Gastroesophageal sphincter (tissue), 4 donors: ENCODE measurements around the gene USP24. TPM values are rescaled to one million over a fixed set of nuclear protein-coding genes. Genes with fewer than 3 reads are reported as not detected.
"Not testable (repeated sequence)": the region's sequence is repeated elsewhere in the genome, so short reads cannot be mapped to it uniquely, and the experiment has no call there.

Experiments
- ATAC-seq: fragments of 150-250 bp; one replicate; pipeline ENCODE4 v1.9.1; 2016; ENCODE audit warnings: mild to moderate bottlenecking, moderate library complexity
- H3K27ac ChIP-seq, 4 donors: fragments of 200-600 bp; sonication (generic) in 3 of 4; 1 replicate in 3 of 4; 2 replicates in 1 of 4; pipeline ENCODE4 v1.5.1; 2016 to 2019
- H3K27me3 ChIP-seq: fragments of 200-600 bp; sonication (generic); one replicate; pipeline ENCODE4 v1.5.1; 2019
- H3K36me3 ChIP-seq, 2 donors: fragments of 200-600 bp; sonication (generic); one replicate each; pipeline ENCODE4 v1.5.1; 2019; ENCODE audit warnings: control low read depth in 1 of 2
- H3K4me1 ChIP-seq, 3 donors: fragments of 200-600 bp; sonication (generic); 1 replicate in 2 of 3; 2 replicates in 1 of 3; pipeline ENCODE4 v1.5.1; 2016 to 2019; ENCODE audit warnings: control low read depth in 2 of 3
- H3K4me3 ChIP-seq, 2 donors: fragments of 200-600 bp; sonication (generic); one replicate each; pipeline ENCODE4 v1.5.1; 2019; ENCODE audit warnings: mild to moderate bottlenecking in 1 of 2, moderate library complexity in 1 of 2
- H3K9me3 ChIP-seq, 3 donors: fragments of 200-600 bp; sonication (generic); one replicate each; pipeline ENCODE4 v1.5.1; 2017 to 2019; ENCODE audit warnings: control low read depth in 2 of 3
- CTCF ChIP-seq, 4 experiments: fragments of 200-600 bp in 2 of 4; fragments of 450-650 bp in 2 of 4; sonication (generic) in 1 of 4; IDR thresholded peaks; one replicate each; pipeline ENCODE4 v1.5.1; 2017 to 2019; ENCODE audit warnings: antibody characterized with exemption in 4 of 4, mild to moderate bottlenecking in 2 of 4, moderate library complexity in 2 of 4
- EP300 ChIP-seq: sonication (generic); formaldehyde crosslinking; IDR thresholded peaks from one replicate; pipeline ENCODE4 v1.6.1; 2017; ENCODE audit warnings: antibody characterized with exemption, mild to moderate bottlenecking
- POLR2A ChIP-seq, 2 donors: fragments of 450-650 bp; IDR thresholded peaks; one replicate each; pipeline ENCODE4 v1.6.1; 2017; ENCODE audit warnings: antibody characterized with exemption in 2 of 2, mild to moderate bottlenecking in 2 of 2, moderate library complexity in 1 of 2
- POLR2AphosphoS5 ChIP-seq: sonication (generic); formaldehyde crosslinking; IDR thresholded peaks from one replicate; pipeline ENCODE4 v1.6.1; 2017; ENCODE audit warnings: antibody characterized with exemption
- WGBS, 2 donors: methylation state at CpG; one replicate each; pipeline ENCODE4 v1.1.5; 2018; ENCODE audit warnings: low coverage in 1 of 2; 5-methylcytosine and 5-hydroxymethylcytosine counted together
- total RNA-seq, 4 donors: library from RNA; depleted of rRNA; stranded (reverse); fragments of >200 nt; gene quantifications; one replicate each; pipeline ENCODE4 v1.1.0, GENCODE V29; 2016

Gene USP24
- total RNA-seq, 4 donors from 2014 or later = 36.8 to 54.8 (median 45.5) TPM

DNA sequence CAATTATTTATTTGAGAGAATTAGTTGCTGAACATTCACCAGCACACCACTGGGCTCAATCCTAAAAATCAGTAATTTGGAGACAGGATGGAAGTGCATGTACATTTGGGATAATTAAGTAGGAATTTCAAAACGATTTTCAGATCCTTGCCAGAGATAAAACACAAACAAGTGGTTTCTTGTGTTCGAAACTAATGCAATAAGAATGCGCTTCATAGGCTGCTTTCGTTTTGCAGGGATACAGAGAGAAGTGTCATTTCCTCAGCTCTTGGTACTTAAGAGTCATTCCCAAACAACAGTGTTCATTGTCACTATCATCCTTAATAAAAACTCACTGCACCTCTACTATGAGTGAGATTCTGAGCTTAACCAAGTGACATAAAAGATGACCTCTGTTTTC, 20.6 kb upstream of the USP24 start:
- Histone ChIP-seq H3K27me3 (no peaks in the 10 kb centered on the region), H3K4me1 (peaks cover 0 to 10% (median 0%) of the 10 kb centered on the region in 3 donors), H3K4me3 (no peak overlapping the region), H3K9me3 (no peaks in the 10 kb centered on the region), H3K36me3 (no peaks in the 10 kb centered on the region), H3K27ac (no peak overlapping the region)
- ATAC-seq = no peak
- WGBS, 2 donors = 58 to 63% methylated on average over 4 of the region's 4 CpGs
- TF ChIP-seq POLR2A (IDR thresholded peaks at IDR 0.05) = no peak
- TF ChIP-seq EP300 = no peak
- no peak for TF ChIP-seq POLR2AphosphoS5
- TF ChIP-seq CTCF (IDR thresholded peaks at IDR 0.05) = no peak

GRCh38 chr1:55234016-55234415, 18.9 kb upstream of the USP24 start:
- Histone ChIP-seq H3K27ac (no peak overlapping the region), H3K36me3 (no peaks in the 10 kb centered on the region), H3K4me1 (peaks cover 0 to 24% (median 0%) of the 10 kb centered on the region in 3 donors), H3K27me3 (no peaks in the 10 kb centered on the region), H3K9me3 (no peaks in the 10 kb centered on the region), H3K4me3 (no peak overlapping the region)
- ATAC-seq = no peak
- peak; percentile 15 for TF ChIP-seq POLR2AphosphoS5
- TF ChIP-seq POLR2A (IDR thresholded peaks at IDR 0.05) = no peak
- 87 to 96% methylated on average over 3 of the region's 3 CpGs for WGBS, 2 donors

GRCh38 chr1:55233145-55233777, 18.1 kb upstream of the USP24 start:
- Histone ChIP-seq H3K4me3 (no peak overlapping the region), H3K36me3 (no peaks in the 10 kb centered on the region), H3K9me3 (peaks cover 0 to under 1% (median 0%) of the 10 kb centered on the region in 3 donors), H3K4me1 (peaks cover 0 to 24% (median 0%) of the 10 kb centered on the region in 3 donors), H3K27me3 (no peaks in the 10 kb centered on the region), H3K27ac (no peak overlapping the region)
- ATAC-seq = no peak
- WGBS, 2 donors = 65 to 73% methylated on average over 4 to 5 of the region's 5 CpGs
- TF ChIP-seq POLR2AphosphoS5 (no peak), EP300 (no peak), POLR2A (IDR thresholded peaks at IDR 0.05) (no peak), CTCF (IDR thresholded peaks at IDR 0.05) (no peak)

DNA sequence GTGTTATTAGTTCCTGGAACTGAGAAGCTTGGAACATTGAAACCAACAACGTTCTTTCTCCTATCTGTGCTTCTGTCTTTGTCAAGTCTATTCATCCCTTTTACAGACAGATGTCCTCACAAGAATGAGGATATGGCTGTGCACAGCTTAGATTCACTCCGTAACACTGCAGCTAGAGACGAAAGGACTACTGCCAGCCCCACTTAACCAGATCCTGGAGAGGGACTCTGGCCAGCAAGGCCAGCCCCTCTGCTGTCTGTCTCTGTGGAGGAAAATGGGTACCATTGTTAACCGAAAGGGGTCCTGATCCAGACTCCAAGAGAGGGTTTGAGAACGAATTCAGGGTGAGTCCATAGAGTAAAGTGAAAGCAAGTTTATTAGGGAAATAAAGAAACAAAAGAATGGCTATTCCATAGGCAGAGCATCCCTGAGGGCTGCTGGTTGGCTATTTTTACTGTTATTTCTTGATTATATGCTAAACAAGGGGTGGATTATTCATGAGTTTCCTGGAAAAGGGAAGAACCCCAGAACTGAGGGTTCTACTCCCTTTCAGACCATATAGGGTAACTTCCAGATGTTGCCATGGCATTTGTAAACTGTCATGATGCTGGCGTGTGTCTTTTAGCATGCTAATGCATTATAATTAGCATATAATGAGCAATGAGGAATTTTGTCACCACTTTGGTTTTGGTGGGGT, 17.4 kb upstream of the USP24 start:
- Histone ChIP-seq H3K9me3 (peaks cover 0 to 7% (median 0%) of the 10 kb centered on the region in 3 donors), H3K4me3 (no peak overlapping the region), H3K27ac (no peak overlapping the region), H3K4me1 (peaks cover 0 to 24% (median 0%) of the 10 kb centered on the region in 3 donors), H3K27me3 (no peaks in the 10 kb centered on the region), H3K36me3 (no peaks in the 10 kb centered on the region)
- ATAC-seq = no peak
- TF ChIP-seq EP300 = no peak
- TF ChIP-seq POLR2A (IDR thresholded peaks at IDR 0.05) = no peak
- TF ChIP-seq CTCF (IDR thresholded peaks at IDR 0.05) = no peak
- TF ChIP-seq POLR2AphosphoS5 = no peak
- WGBS, 2 donors = 73 to 83% methylated on average over 6 of the region's 6 CpGs

- TF ChIP-seq POLR2A (IDR thresholded peaks at IDR 0.05) = no peak
- 90 to 94% methylated on average over 2 to 3 of the region's 3 CpGs for WGBS, 2 donors
- peaks cover 0 to 22% (median 0%) of the 10 kb centered on the region in 3 donors for H3K4me1 ChIP-seq
- H3K4me3 ChIP-seq = no peak overlapping the region
- no peak overlapping the region for H3K27ac ChIP-seq
- H3K27me3 ChIP-seq = no peaks in the 10 kb centered on the region
- peaks cover 0 to 11% (median 0%) of the 10 kb centered on the region in 3 donors for H3K9me3 ChIP-seq
- H3K36me3 ChIP-seq = no peaks in the 10 kb centered on the region
- ATAC-seq = no peak
Observed at GRCh38 chr1:55231745-55232144, 16.6 kb upstream of the USP24 start.

DNA sequence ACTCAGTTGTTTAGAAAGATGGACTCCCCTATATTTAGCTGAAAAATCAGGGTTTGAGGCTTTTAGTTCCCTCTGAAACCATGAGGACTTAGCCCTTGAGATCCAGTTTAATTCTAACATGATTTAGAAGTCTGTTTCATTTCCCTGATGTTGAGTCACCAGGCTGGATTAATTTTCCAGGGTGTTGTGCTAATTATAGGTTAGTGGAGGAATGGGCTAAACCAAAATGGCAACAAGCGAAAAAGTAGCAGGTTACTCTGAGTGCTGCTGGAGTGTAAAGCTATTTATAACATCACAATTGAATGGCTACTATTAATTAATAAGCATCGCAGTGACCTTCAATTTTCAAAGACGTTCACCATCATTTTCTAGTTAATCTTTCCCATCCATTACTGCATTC, 15.5 kb upstream of the USP24 start:
- Histone ChIP-seq H3K9me3 (peaks cover 0 to 11% (median 0%) of the 10 kb centered on the region in 3 donors), H3K27ac (peak overlapping the region in 2 of 4 donors; percentile 11 to 12), H3K27me3 (no peaks in the 10 kb centered on the region), H3K36me3 (no peaks in the 10 kb centered on the region), H3K4me3 (no peak overlapping the region), H3K4me1 (peaks cover 0 to 18% (median 0%) of the 10 kb centered on the region in 3 donors)
- TF ChIP-seq EP300 = no peak
- TF ChIP-seq POLR2AphosphoS5 = no peak
- TF ChIP-seq POLR2A (IDR thresholded peaks at IDR 0.05) = no peak
- TF ChIP-seq CTCF (IDR thresholded peaks at IDR 0.05) = no peak
- ATAC-seq = no peak
- WGBS, 2 donors = 27 to 48% methylated on average over 3 of the region's 3 CpGs

DNA sequence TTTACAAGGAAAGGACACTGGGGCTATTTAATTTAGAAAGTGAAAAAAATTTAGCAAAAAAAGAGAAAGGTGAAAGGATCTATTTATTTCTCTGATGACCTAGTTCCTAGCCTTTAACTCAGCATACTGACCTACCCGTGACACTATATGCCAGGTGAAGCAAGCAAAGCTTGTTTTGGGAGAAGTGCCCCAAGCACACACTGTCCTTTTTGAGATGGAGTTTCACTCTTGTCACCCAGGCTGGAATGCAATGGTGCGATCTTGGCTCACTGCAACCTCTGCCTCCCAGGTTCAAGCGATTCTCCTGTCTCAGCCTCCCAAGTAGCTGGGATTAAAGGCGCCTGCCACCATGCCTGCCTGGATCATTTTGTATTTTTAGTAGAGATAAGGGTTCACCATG, 14.6 kb upstream of the USP24 start:
- not testable (repeated sequence) for H3K36me3 ChIP-seq, ATAC-seq
- WGBS, 2 donors = 86 to 100% methylated on average over 1 of the region's 4 CpGs

More for the DNA sequence above, 14.6 kb upstream of the USP24 start:
- H3K9me3 ChIP-seq = peaks cover 0 to 11% (median 0%) of the 10 kb centered on the region in 3 donors
- H3K4me3 ChIP-seq, H3K27me3 ChIP-seq, H3K27ac ChIP-seq: not testable (repeated sequence)
- H3K4me1 ChIP-seq = peaks cover 0 to 18% (median 0%) of the 10 kb centered on the region in 3 donors
